Small intestine (tissue), 7 donors: Measurements from ENCODE around the gene RNF145. TPM values are rescaled to one million over a fixed set of nuclear protein-coding genes. Genes with fewer than 3 reads are reported as not detected.

Experiments used
- DNase-seq, 2 donors: peaks; one replicate each; pipeline versions ENCODE4 v3.0.0 to v3.0.0-alpha.2; 2013
- FAIRE-seq: peaks from 2 replicates; lab custom pipeline; 2012; peaks lifted over from hg19 to GRCh38; lab: Jason Lieb, UNC
- H3K27ac ChIP-seq, 3 donors: one replicate each; pipeline ENCODE4 v1.5.1; 2013; ENCODE audit warnings: low read length in 2 of 3, mild to moderate bottlenecking in 2 of 3, control low read depth in 1 of 3, inconsistent platforms in 1 of 3, low read depth in 1 of 3, moderate library complexity in 1 of 3
- H3K27me3 ChIP-seq, 3 donors: one replicate each; pipeline ENCODE4 v1.6.1; 2013; ENCODE audit warnings: low read length in 3 of 3, inconsistent platforms in 1 of 3; ENCODE audit not compliant: control insufficient read depth in 3 of 3, insufficient read depth in 3 of 3
- H3K36me3 ChIP-seq, 3 donors: one replicate each; pipeline ENCODE4 v1.6.1; 2013; ENCODE audit warnings: low read length in 3 of 3, inconsistent platforms in 1 of 3, low read depth in 1 of 3, mild to moderate bottlenecking in 1 of 3, moderate library complexity in 1 of 3; ENCODE audit not compliant: control insufficient read depth in 3 of 3, insufficient read depth in 2 of 3
- H3K4me1 ChIP-seq, 3 donors: one replicate each; pipeline ENCODE4 v1.6.1; 2013; ENCODE audit warnings: low read length in 2 of 3, inconsistent platforms in 1 of 3, low read depth in 1 of 3, mild to moderate bottlenecking in 1 of 3, moderate library complexity in 1 of 3; ENCODE audit not compliant: control insufficient read depth in 3 of 3, insufficient read depth in 2 of 3
- H3K4me3 ChIP-seq, 3 donors: one replicate each; pipeline ENCODE4 v1.5.1; 2013; ENCODE audit warnings: low read length in 3 of 3, control low read depth in 1 of 3, inconsistent platforms in 1 of 3, low read depth in 1 of 3, mild to moderate bottlenecking in 1 of 3, moderate library complexity in 1 of 3
- H3K9me3 ChIP-seq, 2 donors: one replicate each; pipeline ENCODE4 v1.6.1; 2013; ENCODE audit warnings: low read depth in 1 of 2, low read length in 1 of 2; ENCODE audit not compliant: control insufficient read depth in 2 of 2, insufficient read depth in 1 of 2
- WGBS, 3 donors: extraction: QIAGEN DNeasy Blood & Tissue Kit; methylation state at CpG; one replicate each; pipeline ENCODE4 v1.1.7; 2013; 5-methylcytosine and 5-hydroxymethylcytosine counted together
- polyA plus RNA-seq, 4 donors: library from polyadenylated mRNA; stranded (reverse) in 3 of 4; unstranded in 1 of 4; fragments of 200-250 nt in 3 of 4; fragments of 120-200 nt in 1 of 4; gene quantifications; one replicate each; pipeline versions ENCODE4 v1.2.1 to v1.2.3, GENCODE V29; 2013
- donor health status: healthy with polysubstance abuse.
- donor health status: control.
- donor health status: control.
- donor health status: Bipolar disorder and iron deficiency.
- donor health status: healthy.

Gene RNF145
- polyA plus RNA-seq, 4 donors, result 6.5 to 47.3 (median 23.1) TPM

DNA sequence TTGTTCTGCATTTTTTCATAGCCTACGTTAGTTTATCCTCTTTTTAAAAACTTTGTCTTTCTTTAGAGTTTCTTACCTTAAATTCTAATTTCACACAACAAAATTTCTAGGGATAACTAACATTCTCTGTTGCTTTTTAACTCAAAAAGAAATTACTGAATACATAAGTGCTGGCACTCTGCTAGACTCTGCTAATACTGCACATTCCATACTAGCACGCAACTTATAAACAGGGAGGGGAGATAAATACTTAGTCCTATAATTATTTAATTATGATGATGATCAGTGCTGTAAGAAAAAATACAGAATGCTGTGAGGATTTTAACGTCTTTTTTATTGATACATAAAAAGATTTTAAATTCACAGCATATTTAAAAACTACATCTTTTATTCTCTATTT, 25.1 kb downstream of the RNF145 start:
- no peak for DNase-seq
- H3K9me3 ChIP-seq, result no peaks in the 10 kb centered on the region
- 78 to 88% (median 82%) methylated on average over 3 of the region's 3 CpGs for WGBS, 3 donors
- H3K4me1 ChIP-seq, result peaks cover 0 to 8% (median 5%) of the 10 kb centered on the region in 3 donors
- no peak overlapping the region for H3K27ac ChIP-seq
- FAIRE-seq, result peak; percentile 84
- H3K36me3 ChIP-seq, result peaks cover 0 to 10% (median 4%) of the 10 kb centered on the region in 3 donors
- H3K27me3 ChIP-seq, result no peaks in the 10 kb centered on the region
- no peak overlapping the region for H3K4me3 ChIP-seq

DNA sequence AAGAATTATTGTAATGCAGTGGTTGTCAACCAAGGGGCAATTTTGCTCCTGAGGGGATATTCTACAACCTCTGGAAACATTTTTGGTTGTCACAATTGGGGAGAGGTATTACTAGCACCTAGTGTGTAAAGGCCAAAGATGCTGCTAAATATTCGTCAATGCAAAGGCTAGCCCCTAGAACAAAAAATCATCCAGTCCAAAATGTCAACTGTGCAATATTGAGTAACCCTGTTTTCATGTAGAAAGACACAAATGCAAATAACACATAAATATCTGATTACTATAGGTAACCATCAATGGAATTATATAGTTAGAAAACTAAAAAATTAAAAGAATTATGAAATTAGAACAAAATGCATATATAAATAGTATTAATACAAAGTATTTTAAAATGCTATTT, 26.1 kb downstream of the RNF145 start:
- Histone ChIP-seq H3K9me3 (no peaks in the 10 kb centered on the region), H3K36me3 (peaks cover 0 to 10% (median 3%) of the 10 kb centered on the region in 3 donors), H3K27me3 (no peaks in the 10 kb centered on the region), H3K27ac (no peak overlapping the region), H3K4me3 (no peak overlapping the region), H3K4me1 (peaks cover 0 to 8% (median 5%) of the 10 kb centered on the region in 3 donors)
- FAIRE-seq (no peak), DNase-seq (no peak)
- 0 to 67% (median 5%) methylated on average over 1 of the region's 1 CpG for WGBS, 3 donors

DNA sequence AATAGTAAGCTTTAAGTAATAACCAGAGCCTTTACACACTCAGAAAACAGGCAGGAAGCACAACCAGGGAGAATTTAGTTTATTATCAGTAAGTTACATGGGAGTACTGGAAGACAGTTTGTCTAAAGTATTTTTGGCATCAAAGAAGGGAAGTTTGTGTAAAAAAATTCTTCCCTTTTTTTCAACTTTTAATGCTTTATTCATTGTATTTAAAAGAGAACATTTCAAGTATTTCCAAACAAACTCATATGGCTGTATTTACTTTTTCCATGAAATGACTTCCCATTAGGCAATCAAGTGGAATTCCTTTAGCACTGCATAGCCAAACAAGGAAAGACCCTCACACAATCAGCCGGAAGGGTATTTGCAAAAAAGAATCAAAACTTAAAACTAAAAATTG, 26.7 kb downstream of the RNF145 start:
- FAIRE-seq, result no peak
- Histone ChIP-seq H3K9me3 (no peaks in the 10 kb centered on the region), H3K27ac (no peak overlapping the region), H3K27me3 (no peaks in the 10 kb centered on the region), H3K4me1 (peaks cover 0 to 8% (median 5%) of the 10 kb centered on the region in 3 donors), H3K4me3 (no peak overlapping the region), H3K36me3 (peaks cover 0 to 10% (median 3%) of the 10 kb centered on the region in 3 donors)
- WGBS, 3 donors, result 63 to 89% (median 88%) methylated on average over 1 of the region's 1 CpG
- no peak for DNase-seq

DNA sequence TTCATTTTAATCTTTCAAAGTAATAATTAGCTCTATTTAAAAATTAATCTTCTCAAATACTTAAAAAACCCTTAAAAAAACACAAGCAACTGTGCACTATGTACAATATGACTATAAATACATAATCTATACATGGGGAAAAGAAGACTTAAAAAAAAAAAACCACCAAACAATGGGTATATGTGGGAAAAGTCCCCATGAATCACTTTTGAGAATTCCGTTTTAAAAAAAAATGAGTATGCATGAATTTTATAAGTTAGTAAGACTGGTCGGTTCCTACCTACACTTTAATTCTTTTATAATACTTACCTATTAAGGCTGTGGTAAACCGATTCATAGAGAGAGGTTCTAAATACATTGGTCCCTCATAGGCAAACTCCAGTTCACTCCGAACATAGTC, 27.7 kb downstream of the RNF145 start:
- Histone ChIP-seq H3K9me3 (no peaks in the 10 kb centered on the region), H3K27ac (no peak overlapping the region), H3K4me1 (peaks cover 0 to 8% (median 5%) of the 10 kb centered on the region in 3 donors), H3K36me3 (peaks cover 0 to 6% (median 3%) of the 10 kb centered on the region in 3 donors), H3K27me3 (no peaks in the 10 kb centered on the region), H3K4me3 (no peak overlapping the region)
- no peak for DNase-seq
- WGBS, 3 donors, result 87 to 91% (median 90%) methylated on average over 4 of the region's 4 CpGs
- FAIRE-seq, result no peak

DNA sequence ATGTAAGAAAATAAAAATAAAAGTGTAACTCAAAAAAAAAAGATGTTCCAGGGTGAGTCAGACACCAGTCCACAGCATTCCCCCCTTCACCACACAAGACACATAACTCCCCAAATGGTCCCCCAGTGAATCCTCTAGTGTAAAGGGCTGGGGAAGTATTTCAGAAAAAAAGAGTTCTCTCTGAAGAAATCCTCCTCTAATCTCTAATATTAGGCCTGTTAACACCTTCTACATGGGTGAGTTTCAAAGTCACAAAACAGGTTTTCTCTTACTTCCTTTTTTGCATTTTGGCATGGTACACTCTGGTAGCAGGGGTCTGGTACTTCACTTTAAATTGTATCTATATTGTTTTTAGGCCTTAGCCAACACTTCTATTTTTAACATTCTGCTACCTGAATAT, 28.2 kb downstream of the RNF145 start:
- FAIRE-seq (no peak), DNase-seq (no peak)
- Histone ChIP-seq H3K4me3 (no peak overlapping the region), H3K4me1 (peaks cover 0 to 8% (median 5%) of the 10 kb centered on the region in 3 donors), H3K27ac (no peak overlapping the region), H3K36me3 (peaks cover 0 to 6% (median 3%) of the 10 kb centered on the region in 3 donors), H3K9me3 (no peaks in the 10 kb centered on the region), H3K27me3 (no peaks in the 10 kb centered on the region)

DNA sequence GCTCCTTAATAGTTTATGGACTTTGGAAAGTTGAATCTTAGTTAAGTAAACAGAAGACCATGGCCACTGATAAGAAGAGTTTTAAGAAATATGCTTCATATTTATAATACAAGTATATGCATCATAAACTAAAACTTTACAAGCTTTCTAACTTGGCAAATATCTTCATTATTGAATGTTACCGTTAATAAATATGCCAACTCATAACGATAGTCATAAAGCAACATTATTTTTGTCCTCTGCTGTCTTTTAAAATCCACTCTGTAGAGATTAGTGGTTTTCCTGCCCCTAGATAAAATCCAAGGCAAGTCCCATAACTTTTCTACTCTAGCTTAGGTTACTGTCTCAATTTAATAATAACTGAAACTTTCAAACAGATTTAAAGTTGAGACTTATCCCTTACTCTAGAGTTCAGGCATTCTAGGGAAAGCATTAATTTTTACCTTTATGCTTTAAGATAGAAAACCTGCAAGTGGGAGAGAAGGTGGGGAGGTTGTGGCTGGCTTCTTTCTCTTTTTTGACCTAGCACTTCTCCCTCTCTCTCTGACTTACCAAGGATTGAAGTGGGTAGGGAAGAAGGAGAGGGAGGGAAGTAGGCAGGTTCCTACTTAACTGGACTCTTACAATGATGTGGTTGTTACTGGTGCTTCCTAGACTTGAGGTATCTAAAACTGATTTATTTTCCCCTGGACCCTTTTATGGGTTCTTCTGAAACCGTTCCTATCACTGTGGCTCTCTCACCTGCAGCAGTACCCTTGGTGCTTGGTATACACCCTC, 29.6 kb downstream of the RNF145 start:
- no peak overlapping the region for H3K4me3 ChIP-seq
- no peaks in the 10 kb centered on the region for H3K27me3 ChIP-seq
- FAIRE-seq (peak; percentile 23), DNase-seq (peak in 1 of 2 donors; percentile 9)
- 38 to 49% (median 44%) methylated on average over 3 of the region's 3 CpGs for WGBS, 3 donors
- peaks cover 0 to 3% (median 0%) of the 10 kb centered on the region in 3 donors for H3K36me3 ChIP-seq
- H3K27ac ChIP-seq, result peak overlapping the region in 2 of 3 donors; percentile 60 to 79
- peaks cover 0 to 8% (median 5%) of the 10 kb centered on the region in 3 donors for H3K4me1 ChIP-seq
- H3K9me3 ChIP-seq, result no peaks in the 10 kb centered on the region

DNA sequence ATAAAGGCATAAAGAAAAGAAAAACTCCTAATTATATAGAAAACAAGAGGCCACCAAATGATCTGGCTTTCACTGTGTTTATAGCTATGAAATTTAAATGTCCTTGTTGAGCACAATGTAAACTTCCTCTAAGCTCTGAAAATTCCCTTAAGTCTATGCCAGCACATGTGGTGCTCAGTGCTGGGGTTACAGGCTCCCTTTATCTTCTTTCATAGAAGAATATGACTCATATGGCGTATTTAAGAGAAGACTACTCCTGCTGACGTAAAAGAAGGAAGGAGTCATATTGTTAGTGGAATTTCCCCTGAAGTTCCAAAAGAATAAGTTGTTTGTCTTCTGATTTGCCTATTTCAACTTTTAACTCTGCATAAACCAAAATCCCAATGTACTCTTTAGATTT, 30.4 kb downstream of the RNF145 start:
- FAIRE-seq (no peak), DNase-seq (peak; percentile 37 to 72)
- peaks cover 0 to 3% (median 0%) of the 10 kb centered on the region in 3 donors for H3K36me3 ChIP-seq
- 25 to 49% (median 45%) methylated on average over 2 of the region's 2 CpGs for WGBS, 3 donors
- no peak overlapping the region for H3K4me3 ChIP-seq
- peak overlapping the region in 1 of 3 donors; percentile 60 for H3K27ac ChIP-seq
- H3K4me1 ChIP-seq, result peaks cover 0 to 8% (median 5%) of the 10 kb centered on the region in 3 donors
- H3K27me3 ChIP-seq, result no peaks in the 10 kb centered on the region
- no peaks in the 10 kb centered on the region for H3K9me3 ChIP-seq

DNA sequence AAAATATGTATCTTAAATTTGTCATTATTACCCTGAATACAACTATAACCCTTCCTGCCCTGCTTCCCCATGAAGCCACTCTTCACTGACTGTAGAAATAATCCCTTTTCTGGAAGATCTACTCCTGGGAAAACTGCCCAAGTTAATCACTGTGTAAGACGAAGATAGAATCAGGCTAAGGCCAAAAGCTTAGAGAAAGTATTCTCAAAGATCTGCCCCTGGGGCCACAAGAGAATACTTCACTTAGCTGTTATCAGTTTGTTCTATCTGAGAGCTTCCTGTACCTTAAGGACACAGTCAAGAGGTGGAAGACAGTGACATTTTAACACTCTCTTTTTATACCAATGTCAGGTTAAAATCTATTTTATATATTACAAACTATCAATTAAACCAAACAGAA, 33.8 kb downstream of the RNF145 start:
- WGBS, 3 donors, result 42 to 63% (median 54%) methylated on average over 1 of the region's 1 CpG
- no peaks in the 10 kb centered on the region for H3K9me3 ChIP-seq
- FAIRE-seq, result no peak
- DNase-seq, result no peak
- H3K4me3 ChIP-seq, result no peak overlapping the region
- no peaks in the 10 kb centered on the region for H3K27me3 ChIP-seq
- peaks cover 0 to 5% (median 5%) of the 10 kb centered on the region in 3 donors for H3K4me1 ChIP-seq
- peaks cover 0 to 3% (median 2%) of the 10 kb centered on the region in 3 donors for H3K36me3 ChIP-seq
- H3K27ac ChIP-seq, result no peak overlapping the region
